Activated CD4-positive, alpha-beta T cell treated with anti-CD3 and anti-CD28 coated beads for 36 hours (primary cell): ENCODE results near the gene NCOA1. TPM values are rescaled to one million over a fixed set of nuclear protein-coding genes. Genes with fewer than 3 reads are reported as not detected.

Source experiments
- ATAC-seq: fragments of 200-7000 bp; cut with Tn5 transposase; one replicate; pipeline ENCODE4 v1.10.0; 2021; ENCODE audit warnings: mild to moderate bottlenecking, moderate library complexity
- CTCF ChIA-PET: fragments of 350-600 bp; sonication (Branson Sonifier 250); formaldehyde crosslinking; loops from one replicate; lab custom pipeline; 2021; ENCODE audit warnings: antibody characterized with exemption; lab: Charles Lee
- POLR2A ChIA-PET: fragments of 350-600 bp; sonication (Branson Sonifier 250); formaldehyde crosslinking; loops from one replicate; lab custom pipeline; 2021; ENCODE audit warnings: antibody characterized with exemption, inconsistent platforms; lab: Charles Lee
- DNase-seq: peaks from one replicate; pipeline ENCODE4 v3.0.0-alpha.2; 2020
- H3K27ac Mint-ChIP-seq: one replicate; pipeline ENCODE4 v1.8.0; 2021; ENCODE audit warnings: mixed read lengths
- H3K27me3 Mint-ChIP-seq: one replicate; pipeline ENCODE4 v1.8.0; 2021; ENCODE audit warnings: mixed read lengths
- H3K36me3 Mint-ChIP-seq: one replicate; pipeline ENCODE4 v1.8.0; 2021; ENCODE audit warnings: low read depth, mixed read lengths
- H3K4me1 Mint-ChIP-seq: one replicate; pipeline ENCODE4 v1.8.0; 2021; ENCODE audit warnings: mixed read lengths
- H3K4me3 Mint-ChIP-seq: one replicate; pipeline ENCODE4 v1.8.0; 2021; ENCODE audit warnings: mild to moderate bottlenecking, moderate library complexity, mixed read lengths
- H3K9me3 Mint-ChIP-seq: one replicate; pipeline ENCODE4 v1.8.0; 2021; ENCODE audit warnings: low read depth, mixed read lengths
- intact Hi-C, 2 experiments: fragments of 100-400 bp; cut with DNase I in 1 of 2; cut with micrococcal nuclease in 1 of 2; formaldehyde crosslinking; loops; one replicate each; pipeline versions ENCODE4 v1.14.2 to v1.15.1; 2022 to 2024; cut with DNase I, micrococcal nuclease
- total RNA-seq, 2 experiments: library from RNA; stranded (reverse); gene quantifications; one replicate each; pipeline ENCODE4 v1.2.3, GENCODE V29; 2021

NCOA1 gene
- total RNA-seq, 2 experiments from 2014 or later = 20.6 to 29.3 TPM

GRCh38 chr2:24721470-24721869 lies 230.4 kb downstream of the NCOA1 start:
- POLR2A ChIA-PET = no interaction called here
- Mint-ChIP-seq H3K4me1 (peaks cover 12% of the 10 kb centered on the region), H3K27me3 (no peaks in the 10 kb centered on the region), H3K4me3 (no peak overlapping the region), H3K9me3 (no peaks in the 10 kb centered on the region), H3K27ac (no peak overlapping the region), H3K36me3 (peaks cover 17% of the 10 kb centered on the region)
- ATAC-seq (peak; percentile 60), DNase-seq (peak; percentile 44)
- intact Hi-C loops = no loop called here
- CTCF ChIA-PET = interaction anchor here (0.5 to 1.6 kb wide), 4 partner anchors 9 to 312 kb away, joined by 3 to 5 read pairs (median 4); no protein-coding TSS in a partner anchor

DNA sequence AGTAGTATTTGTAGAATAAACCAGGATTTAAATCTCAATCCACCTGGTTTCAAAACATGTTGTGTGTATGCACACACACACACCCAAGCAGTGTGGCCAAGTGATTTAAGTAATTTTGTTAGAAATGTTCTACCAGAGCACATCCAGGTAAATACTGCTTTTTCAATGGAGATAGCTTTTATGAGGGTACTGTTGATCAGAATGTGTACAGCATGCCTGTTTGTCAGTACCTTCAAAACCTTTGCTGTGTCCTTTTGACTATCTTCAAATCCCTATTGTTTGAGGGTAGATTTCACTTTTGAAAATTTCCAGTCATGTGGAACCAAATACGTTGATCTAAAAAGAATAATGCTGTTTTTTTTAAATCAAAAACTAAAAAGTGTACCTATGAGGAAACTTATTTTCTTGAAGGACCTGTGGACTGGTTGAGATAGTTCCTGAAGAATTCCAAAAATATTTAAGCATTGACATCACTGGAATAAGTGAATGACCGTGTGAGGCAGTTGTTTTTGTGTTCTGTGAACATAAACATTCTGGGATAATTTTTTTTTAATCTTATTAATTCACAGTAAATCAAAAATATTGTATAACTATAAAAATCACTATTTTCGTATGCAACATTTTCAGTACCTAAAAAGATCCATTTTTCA lies 231.2 kb downstream of the NCOA1 start:
- Mint-ChIP-seq H3K4me3 (no peak overlapping the region), H3K36me3 (peaks cover 13% of the 10 kb centered on the region), H3K4me1 (peaks cover 12% of the 10 kb centered on the region), H3K9me3 (no peaks in the 10 kb centered on the region), H3K27me3 (no peaks in the 10 kb centered on the region), H3K27ac (no peak overlapping the region)
- DNase-seq (no peak), ATAC-seq (no peak)
- intact Hi-C loops = no loop called here
- ChIA-PET CTCF (interaction anchor here (0.5 to 1.6 kb wide), 3 partner anchors 10 to 17 kb away, joined by 3 read pairs; no protein-coding TSS in a partner anchor), POLR2A (no interaction called here)

- Mint-ChIP-seq H3K36me3 (peaks cover 6% of the 10 kb centered on the region), H3K27ac (no peak overlapping the region), H3K4me1 (peaks cover 12% of the 10 kb centered on the region), H3K4me3 (no peak overlapping the region), H3K9me3 (no peaks in the 10 kb centered on the region), H3K27me3 (no peaks in the 10 kb centered on the region)
- DNase-seq (no peak), ATAC-seq (no peak)
- POLR2A ChIA-PET = no interaction called here
- intact Hi-C loops = no loop called here
- CTCF ChIA-PET = interaction anchor here (1.2 kb wide), 1 partner anchor 18 kb away, joined by 3 read pairs; no protein-coding TSS in a partner anchor
Measured at GRCh38 chr2:24723191-24723590, 232.1 kb downstream of the NCOA1 start.

DNA sequence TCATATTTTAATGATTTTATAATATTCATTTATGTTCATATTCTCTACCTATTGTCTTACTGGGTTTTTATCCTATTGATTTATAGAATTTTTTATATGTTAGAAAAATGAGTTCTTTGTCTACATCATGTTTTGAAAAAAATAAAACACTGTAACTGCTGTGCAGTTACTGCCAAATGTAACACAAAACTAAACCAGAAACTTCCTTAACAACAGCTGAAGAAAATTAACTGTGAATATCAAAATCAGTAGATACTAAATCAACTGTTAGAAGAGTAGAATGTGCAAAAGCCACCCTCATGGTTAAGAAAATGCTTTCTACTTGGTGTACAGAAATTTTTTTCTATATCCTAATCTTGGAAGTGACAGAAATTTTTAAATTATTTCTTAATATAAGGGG lies 232.6 kb downstream of the NCOA1 start:
- ATAC-seq = no peak
- POLR2A ChIA-PET = no interaction called here
- Mint-ChIP-seq H3K9me3 (no peaks in the 10 kb centered on the region), H3K27ac (no peak overlapping the region), H3K36me3 (peaks cover 5% of the 10 kb centered on the region), H3K4me1 (peaks cover 12% of the 10 kb centered on the region), H3K4me3 (no peak overlapping the region), H3K27me3 (no peaks in the 10 kb centered on the region)
- CTCF ChIA-PET = interaction anchor here (1.4 kb wide), 1 partner anchor 301 kb away, joined by 5 read pairs; no protein-coding TSS in a partner anchor
- DNase-seq = no peak
- intact Hi-C loops = no loop called here

- Mint-ChIP-seq H3K27me3 (no peaks in the 10 kb centered on the region), H3K27ac (no peak overlapping the region), H3K4me1 (peaks cover 12% of the 10 kb centered on the region), H3K9me3 (no peaks in the 10 kb centered on the region), H3K36me3 (peaks cover 8% of the 10 kb centered on the region), H3K4me3 (no peak overlapping the region)
- ChIA-PET CTCF (interaction anchor here (1.4 kb wide), 1 partner anchor 302 kb away, joined by 5 read pairs; no protein-coding TSS in a partner anchor), POLR2A (no interaction called here)
- DNase-seq (no peak), ATAC-seq (no peak)
- intact Hi-C loops = no loop called here
Measured at GRCh38 chr2:24724111-24724775, 233.2 kb downstream of the NCOA1 start.

DNA sequence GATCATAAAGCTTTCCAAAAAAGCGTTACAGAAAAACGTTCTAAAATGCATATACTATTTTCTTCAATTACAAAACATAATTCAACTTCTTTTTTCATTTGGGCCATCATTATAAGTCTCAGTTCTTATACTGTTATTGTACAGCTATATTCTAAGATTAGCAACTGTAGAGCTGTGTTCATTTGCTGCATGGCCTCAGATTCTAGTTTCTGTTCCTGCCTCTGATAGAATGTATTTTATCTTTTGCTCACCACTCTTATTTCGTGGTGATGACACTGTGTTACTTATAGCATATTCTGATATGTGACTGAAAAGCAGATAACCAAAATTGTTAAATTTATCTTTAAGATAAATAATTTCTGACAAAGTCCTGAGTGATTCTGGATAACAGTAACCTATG lies 234.9 kb downstream of the NCOA1 start:
- Mint-ChIP-seq H3K4me1 (peaks cover 9% of the 10 kb centered on the region), H3K36me3 (peaks cover 10% of the 10 kb centered on the region), H3K27ac (no peak overlapping the region), H3K4me3 (no peak overlapping the region), H3K9me3 (no peaks in the 10 kb centered on the region), H3K27me3 (no peaks in the 10 kb centered on the region)
- CTCF ChIA-PET = interaction anchor here (0.6 to 0.7 kb wide), 2 partner anchors 15 to 102 kb away, joined by 3 to 4 read pairs; no protein-coding TSS in a partner anchor
- intact Hi-C loops = no loop called here
- ATAC-seq = no peak
- no peak for DNase-seq
- POLR2A ChIA-PET = no interaction called here

DNA sequence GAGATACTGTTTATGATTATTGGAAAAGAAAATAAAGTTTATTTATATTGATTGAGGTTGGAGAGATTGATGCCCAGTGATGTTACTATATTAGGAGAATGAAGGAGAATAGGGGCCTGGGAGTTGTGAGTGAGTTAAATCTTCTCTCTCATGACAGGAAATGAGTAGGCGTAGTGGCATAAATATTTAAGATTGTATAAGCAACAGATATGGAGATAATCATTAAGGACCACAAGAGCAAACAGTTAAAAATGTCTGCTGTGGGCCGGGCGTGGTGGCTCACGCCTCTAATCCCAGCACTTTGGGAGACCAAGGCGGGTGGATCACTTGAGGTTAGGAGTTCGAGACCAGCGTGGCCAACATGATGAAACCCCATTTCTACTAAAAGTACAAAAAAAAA lies 239.4 kb downstream of the NCOA1 start:
- ChIA-PET POLR2A (no interaction called here), CTCF (interaction anchor here (0.8 to 1.2 kb wide), 2 partner anchors 8 to 10 kb away, joined by 3 to 5 read pairs; no protein-coding TSS in a partner anchor)
- no peaks in the 10 kb centered on the region for H3K9me3 Mint-ChIP-seq
- intact Hi-C loops = no loop called here
- H3K4me3 Mint-ChIP-seq = no peak overlapping the region
- ATAC-seq (no peak), DNase-seq (no peak)
- no peak overlapping the region for H3K27ac Mint-ChIP-seq
- H3K36me3 Mint-ChIP-seq = peaks cover 14% of the 10 kb centered on the region
- no peaks in the 10 kb centered on the region for H3K27me3 Mint-ChIP-seq
- no peaks in the 10 kb centered on the region for H3K4me1 Mint-ChIP-seq

- POLR2A ChIA-PET = no interaction called here
- ATAC-seq (no peak), DNase-seq (no peak)
- Mint-ChIP-seq H3K36me3 (peaks cover 14% of the 10 kb centered on the region), H3K27ac (no peak overlapping the region), H3K4me3 (no peak overlapping the region), H3K9me3 (no peaks in the 10 kb centered on the region), H3K27me3 (no peaks in the 10 kb centered on the region), H3K4me1 (no peaks in the 10 kb centered on the region)
- CTCF ChIA-PET = interaction anchor here (1.2 kb wide), 1 partner anchor 10 kb away, joined by 5 read pairs; no protein-coding TSS in a partner anchor
- intact Hi-C loops = no loop called here
Measured at GRCh38 chr2:24731040-24731439, 240.0 kb downstream of the NCOA1 start.

- Mint-ChIP-seq H3K9me3 (no peaks in the 10 kb centered on the region), H3K4me1 (no peaks in the 10 kb centered on the region), H3K27me3 (no peaks in the 10 kb centered on the region)
Measured at GRCh38 chr2:24731923-24732322, 240.9 kb downstream of the NCOA1 start.

DNA sequence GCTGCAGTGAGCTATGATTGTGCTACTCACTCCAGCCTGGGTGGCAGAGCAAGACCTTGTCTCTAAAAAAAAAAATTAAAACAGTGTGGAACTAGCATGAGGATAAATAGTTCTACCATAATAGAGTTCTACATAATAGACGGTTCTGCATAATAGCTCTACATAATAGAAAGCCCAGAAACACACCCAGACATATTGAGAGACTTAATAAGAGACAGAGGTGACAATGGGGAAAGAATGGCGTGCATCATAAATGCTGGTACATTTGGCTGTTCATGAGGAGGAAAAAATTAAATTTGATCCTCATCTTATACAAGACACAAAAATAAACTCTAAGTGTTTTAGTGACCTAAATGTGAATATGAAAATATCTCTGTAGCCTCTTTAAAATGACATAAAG lies 243.7 kb downstream of the NCOA1 start:
- Mint-ChIP-seq H3K9me3 (no peaks in the 10 kb centered on the region), H3K27me3 (no peaks in the 10 kb centered on the region), H3K4me1 (no peaks in the 10 kb centered on the region), H3K36me3 (peaks cover 4% of the 10 kb centered on the region), H3K27ac (no peak overlapping the region), H3K4me3 (no peak overlapping the region)
- no peak for ATAC-seq
- intact Hi-C loops = no loop called here
- no peak for DNase-seq
- POLR2A ChIA-PET = no interaction called here
- CTCF ChIA-PET = interaction anchor here (0.8 kb wide), 1 partner anchor 85 kb away, joined by 3 read pairs; no protein-coding TSS in a partner anchor

More at GRCh38 chr2:24731923-24732322, 240.9 kb downstream of the NCOA1 start:
- ATAC-seq (no peak), DNase-seq (no peak)
- no peak overlapping the region for H3K4me3 Mint-ChIP-seq
- no peak overlapping the region for H3K27ac Mint-ChIP-seq
- ChIA-PET CTCF (interaction anchor here (0.6 kb wide), 1 partner anchor 732 kb away, joined by 3 read pairs; no protein-coding TSS in a partner anchor), POLR2A (no interaction called here)
- peaks cover 13% of the 10 kb centered on the region for H3K36me3 Mint-ChIP-seq
- intact Hi-C loops = no loop called here

GRCh38 chr2:24739354-24740025 lies 248.4 kb downstream of the NCOA1 start:
- POLR2A ChIA-PET = no interaction called here
- no peak overlapping the region for H3K27ac Mint-ChIP-seq

More at GRCh38 chr2:24739354-24740025, 248.4 kb downstream of the NCOA1 start:
- no peak for ATAC-seq
- Mint-ChIP-seq H3K36me3 (peaks cover 14% of the 10 kb centered on the region), H3K9me3 (no peaks in the 10 kb centered on the region), H3K4me3 (no peak overlapping the region), H3K4me1 (peaks cover 15% of the 10 kb centered on the region), H3K27me3 (no peaks in the 10 kb centered on the region)
- CTCF ChIA-PET = interaction anchor here (0.7 to 1.2 kb wide), 2 partner anchors 9 to 11 kb away, joined by 3 to 4 read pairs; no protein-coding TSS in a partner anchor
- intact Hi-C loops = no loop called here
- DNase-seq = no peak
